SIG-M5 treated with dmso at 0.1 percent for 504 hours (cell line): ENCODE measurements around the gene CCL7.

Experiments used
- DNase-seq: peaks from one replicate; lab custom pipeline; 2025; ENCODE audit not compliant: unreplicated experiment; lab: John Stamatoyannopoulos, UW

The CCL7 gene

DNA sequence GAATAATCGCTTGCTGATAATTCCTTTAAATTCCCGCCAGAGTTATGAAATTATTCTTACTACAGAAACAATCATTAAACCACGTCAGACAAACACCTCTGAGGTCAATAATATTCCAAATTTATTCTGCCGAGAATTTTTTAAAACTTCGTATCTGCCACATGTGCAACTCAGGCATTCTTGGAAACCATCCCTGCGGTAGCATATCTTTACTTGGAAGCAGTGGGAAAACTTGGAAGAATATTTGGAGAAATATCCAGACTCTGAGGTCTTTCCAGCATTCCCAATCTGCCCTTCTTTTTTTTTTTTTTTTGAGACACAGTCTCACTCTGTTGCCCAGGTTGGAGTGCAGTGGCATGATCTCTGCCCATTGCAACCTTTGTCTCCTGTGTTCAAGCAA lies 13.6 kb downstream of the CCL7 start:
- no peak for DNase-seq

DNA sequence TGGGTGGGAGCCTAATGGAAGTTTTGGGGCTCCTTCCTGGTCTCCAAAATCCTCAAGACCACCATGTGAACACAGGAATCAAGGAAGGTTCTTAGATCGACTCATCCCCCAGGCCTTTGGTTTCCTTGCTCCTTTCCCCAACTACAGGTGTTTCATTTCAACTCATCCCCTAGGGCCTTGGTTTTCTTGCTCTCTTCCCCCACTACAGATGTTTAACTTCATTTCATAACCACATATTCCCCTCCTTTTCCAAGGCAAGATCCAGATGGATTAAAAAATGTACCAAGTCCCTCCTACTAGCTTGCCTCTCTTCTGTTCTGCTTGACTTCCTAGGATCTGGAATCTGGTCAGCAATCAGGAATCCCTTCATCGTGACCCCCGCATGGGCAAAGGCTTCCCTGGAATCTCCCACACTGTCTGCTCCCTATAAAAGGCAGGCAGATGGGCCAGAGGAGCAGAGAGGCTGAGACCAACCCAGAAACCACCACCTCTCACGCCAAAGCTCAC lies 15.3 kb downstream of the CCL7 start, which contains the start of gene CCL11:
Gene CCL11, plus strand, starts transcription at position 457 of the 507 bp plus-strand sequence. CDS start 67 bp downstream, outside the sequence.
- DNase-seq = no peak

DNA sequence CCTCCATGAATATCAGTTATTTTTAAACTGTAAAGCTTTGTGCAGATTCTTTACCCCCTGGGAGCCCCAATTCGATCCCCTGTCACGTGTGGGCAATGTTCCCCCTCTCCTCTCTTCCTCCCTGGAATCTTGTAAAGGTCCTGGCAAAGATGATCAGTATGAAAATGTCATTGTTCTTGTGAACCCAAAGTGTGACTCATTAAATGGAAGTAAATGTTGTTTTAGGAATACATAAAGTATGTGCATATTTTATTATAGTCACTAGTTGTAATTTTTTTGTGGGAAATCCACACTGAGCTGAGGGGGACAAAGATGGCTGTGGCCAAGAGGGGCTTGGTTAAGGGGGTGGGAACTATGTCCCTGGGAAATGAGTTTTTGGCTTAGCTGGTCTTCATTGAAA lies 17.9 kb downstream of the CCL7 start:
- no peak for DNase-seq

DNA sequence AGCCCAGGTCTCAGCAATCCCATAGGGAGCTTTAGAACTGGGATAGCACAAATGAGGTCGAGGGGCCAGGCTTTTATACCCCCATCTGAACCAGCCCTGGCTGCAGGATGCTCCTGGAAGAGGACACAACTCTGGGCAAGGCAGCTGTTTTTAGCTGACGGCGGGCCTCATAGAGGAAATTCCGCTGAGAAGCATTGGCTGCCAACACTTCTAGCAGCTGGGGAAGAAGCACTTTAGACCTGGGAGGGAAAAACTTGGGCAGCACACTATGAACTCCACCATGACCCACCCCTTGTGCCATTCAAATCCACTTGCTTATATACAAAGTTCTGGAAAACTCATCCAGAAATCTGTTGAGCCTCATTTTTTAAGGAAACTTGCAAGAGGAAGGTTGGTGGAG lies 20.6 kb downstream of the CCL7 start:
- no peak for DNase-seq

DNA sequence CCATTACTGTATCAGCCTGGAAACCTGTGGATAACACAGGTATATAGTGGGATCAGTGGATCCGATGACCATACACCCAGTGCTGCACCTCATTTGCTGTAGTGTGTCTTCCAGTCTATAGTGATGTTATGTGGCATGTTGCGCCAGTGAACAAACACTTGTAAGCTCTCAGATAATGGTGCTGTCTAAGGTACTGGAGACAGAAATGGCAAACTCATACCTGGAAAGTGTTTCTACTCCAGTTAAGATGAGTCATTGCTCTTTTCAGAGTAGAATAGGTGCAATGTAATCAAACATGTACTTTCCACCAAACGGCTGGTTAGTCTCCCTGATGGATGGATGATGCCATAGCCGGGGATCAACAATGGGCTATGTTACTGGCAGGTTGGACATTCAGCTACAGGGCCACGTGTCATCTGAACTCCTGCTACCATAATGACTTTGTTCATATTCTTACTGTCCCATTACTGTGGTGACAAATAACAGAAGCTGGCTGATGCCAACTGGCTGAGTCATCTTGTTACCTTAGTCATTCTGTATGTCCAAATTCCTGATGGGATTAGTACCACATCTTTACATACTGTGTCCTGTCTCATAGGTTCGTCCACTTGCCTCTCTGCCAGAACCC lies 21.8 kb downstream of the CCL7 start:
- DNase-seq = no peak

DNA sequence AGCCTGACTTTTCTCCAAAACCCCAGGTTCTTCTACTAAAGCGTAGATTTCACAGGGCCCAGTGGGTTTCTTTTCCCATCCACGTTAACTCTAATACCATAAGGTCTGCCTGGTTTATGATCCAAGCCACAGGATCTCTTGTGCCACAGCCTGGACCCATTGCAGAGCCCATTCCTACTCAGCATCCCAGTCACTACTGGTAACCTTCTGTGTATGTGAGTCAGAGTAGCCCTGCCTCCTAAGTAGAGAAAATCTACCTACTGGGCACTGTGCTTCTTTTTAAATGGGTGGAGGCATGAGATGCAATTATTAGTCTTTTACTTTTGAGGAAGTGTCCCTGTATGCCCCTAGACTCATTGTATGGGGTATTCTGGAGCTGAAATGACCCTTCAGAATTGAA lies 29.0 kb downstream of the CCL7 start:
- DNase-seq = no peak

DNA sequence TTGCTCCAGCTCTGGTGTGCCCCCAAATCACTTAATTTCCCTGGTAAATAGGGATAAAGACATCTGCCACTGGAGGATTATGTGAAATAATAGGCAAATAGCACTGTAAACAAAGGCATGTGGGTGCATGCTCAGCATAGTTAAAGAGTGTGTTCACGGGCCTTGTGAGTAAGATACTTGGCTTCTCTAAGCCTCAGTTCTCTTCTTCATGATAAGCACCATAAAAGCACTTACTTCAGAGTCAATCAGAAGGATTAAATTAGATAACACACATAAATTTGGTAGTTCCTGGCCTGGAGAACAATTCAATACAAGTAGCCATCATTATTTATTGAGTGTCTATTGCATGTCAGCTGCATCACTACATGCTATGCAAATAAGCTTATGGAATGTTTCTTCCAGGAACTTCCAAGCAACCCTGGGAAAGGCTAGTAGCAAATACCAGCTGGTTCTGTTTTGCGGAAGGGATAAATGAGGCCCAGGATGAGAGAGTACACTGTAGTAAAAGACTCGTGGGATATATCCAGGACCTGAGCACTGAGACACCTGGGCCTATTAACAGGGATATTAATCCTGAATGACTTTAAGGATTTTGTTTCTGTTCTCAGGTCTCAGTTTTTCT lies 30.0 kb downstream of the CCL7 start:
- no peak for DNase-seq

DNA sequence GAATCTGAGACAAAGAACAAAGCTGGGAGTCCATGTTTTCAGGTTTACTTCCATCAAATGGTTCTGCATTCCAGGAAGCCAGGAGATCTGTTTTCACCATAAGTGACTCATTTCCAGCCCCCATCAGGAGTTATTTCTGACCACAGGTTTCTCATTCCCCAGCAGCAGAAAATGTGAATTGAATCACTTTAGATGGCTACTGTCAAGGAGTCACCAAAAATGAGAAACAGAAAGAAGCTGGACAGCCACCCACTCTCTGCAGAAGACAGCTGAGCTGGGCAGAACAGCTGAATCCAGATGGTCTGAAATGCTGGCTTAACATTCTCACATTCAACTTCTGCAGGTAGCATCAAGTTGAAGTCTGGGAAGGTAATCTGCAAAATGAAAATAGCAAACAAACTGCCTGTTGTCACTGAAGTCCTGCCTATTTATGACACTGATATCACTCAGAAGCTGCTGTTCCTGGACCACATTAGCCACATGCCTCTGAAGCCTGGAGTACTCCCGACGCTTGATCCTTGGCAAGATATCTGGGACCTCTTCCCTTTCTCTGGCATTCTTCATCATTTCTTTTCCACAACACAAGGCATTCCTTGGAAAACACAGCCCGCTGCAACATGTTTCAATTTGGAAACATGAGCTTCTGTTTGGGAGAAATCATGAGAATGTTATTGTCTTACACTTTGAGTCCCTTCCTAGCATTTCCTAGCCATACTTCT lies 30.8 kb downstream of the CCL7 start:
- DNase-seq = no peak

DNA sequence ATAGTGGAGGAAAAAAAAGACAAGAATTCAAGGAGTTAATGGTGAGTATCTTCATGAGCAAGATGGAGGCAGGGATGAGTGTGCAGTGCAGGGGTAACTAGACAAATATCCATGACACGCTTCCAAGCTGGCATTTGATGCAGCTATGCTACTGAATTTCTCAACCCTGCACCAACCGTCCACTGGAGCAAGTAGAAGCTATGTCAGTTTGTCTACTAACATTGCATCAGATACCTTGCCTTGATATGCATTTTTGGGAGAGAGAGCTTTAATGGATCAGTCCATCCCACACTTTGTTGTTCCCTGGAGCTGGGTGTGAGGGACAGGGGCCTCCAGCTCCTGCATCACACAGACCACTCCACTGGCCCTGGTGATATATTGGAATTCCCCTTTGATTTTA lies 32.0 kb downstream of the CCL7 start:
- no peak for DNase-seq

DNA sequence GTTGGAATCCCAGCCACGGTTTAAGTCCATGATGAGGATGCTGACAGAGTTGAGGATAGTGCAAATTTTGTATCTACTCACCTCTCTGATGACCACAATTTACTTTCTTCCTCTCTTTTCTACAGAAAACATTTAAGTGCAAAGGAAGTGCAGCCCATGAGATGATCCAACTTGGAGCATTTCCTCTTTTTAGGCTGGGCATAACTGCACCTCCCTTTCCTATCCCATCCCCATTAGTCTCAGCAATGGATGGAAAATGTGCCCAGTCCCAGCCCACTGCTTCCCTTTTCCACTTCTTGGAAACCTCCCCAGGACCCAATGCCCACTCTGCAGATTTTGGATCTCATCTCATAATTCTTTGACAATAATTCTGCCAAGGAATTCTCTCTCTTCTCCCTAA lies 32.6 kb downstream of the CCL7 start:
- no peak for DNase-seq

DNA sequence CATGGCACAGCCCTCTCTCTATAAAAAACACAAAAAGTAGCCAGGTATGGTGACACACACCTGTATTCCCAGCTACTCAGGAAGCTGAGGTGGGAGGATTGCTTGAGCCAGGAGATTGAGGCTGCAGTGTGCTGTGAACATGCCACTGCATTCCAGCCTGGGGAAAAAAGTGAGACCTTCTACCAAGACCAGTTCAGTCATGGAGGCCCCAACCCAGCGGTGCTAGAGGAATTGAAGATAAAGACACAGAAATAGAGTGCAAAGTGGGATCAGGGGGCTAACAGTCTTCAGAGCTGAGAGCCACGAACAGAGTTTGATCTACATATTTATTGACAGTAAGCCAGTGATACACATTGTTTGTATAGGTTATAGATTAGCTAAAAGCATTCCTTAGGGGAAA lies 33.6 kb downstream of the CCL7 start:
- DNase-seq = no peak

DNA sequence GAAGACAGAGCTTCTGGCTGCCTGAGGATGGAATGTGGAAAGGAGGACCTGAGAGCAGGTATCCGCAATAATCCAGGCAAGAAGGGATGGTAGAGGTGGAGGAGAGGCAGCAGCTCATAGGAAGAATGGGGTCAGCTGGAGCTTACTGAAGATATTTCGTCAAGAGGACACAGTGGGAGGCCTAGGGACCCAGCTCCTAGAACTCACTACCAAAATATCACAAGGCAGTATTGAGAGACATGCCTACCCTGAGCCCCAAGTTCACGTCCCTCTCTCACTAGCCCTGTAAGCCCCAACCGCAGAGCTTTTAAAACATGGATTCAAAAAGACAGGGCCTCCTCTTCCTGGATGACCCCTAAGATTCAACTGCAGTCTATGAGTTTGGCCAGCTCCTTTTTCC lies 35.0 kb downstream of the CCL7 start:
- DNase-seq = no peak

DNA sequence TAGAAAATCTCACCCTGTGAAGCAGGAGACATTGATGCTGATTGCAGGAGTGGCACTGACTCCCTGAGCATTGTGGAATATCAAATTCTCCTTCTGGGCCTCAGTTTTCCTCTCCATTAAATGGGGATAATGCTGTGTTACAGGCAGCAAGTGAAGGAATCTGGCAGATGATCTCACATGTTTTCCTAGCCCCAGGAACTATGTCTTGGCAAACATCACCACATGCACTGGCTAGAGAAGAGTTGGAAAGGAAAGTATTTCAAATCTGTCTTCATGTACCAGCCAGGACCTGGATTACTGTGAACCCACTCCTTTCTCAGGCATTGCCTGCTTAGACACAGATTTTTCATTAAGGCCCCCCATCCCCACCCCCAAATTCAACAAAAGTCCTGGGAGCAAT lies 35.6 kb downstream of the CCL7 start:
- no peak for DNase-seq

DNA sequence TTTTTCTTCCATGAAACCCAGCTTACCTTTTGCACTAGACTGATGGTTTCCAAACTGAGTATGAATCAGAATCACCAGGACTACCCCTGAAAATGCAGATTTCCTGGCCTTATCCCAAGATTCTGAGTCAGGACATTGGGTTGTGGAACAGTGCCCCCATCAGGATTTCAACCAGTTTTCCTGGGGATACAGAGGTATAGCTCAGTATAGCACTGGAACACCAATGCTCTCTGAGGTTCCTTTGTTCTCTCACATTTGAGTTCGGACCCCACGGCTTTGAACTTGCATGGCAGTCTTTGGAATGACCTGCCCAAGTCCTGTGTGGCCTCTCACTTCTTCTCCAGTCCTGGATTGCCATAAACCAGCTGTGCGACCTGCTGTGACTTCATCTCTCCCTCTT lies 36.4 kb downstream of the CCL7 start:
- DNase-seq = no peak

DNA sequence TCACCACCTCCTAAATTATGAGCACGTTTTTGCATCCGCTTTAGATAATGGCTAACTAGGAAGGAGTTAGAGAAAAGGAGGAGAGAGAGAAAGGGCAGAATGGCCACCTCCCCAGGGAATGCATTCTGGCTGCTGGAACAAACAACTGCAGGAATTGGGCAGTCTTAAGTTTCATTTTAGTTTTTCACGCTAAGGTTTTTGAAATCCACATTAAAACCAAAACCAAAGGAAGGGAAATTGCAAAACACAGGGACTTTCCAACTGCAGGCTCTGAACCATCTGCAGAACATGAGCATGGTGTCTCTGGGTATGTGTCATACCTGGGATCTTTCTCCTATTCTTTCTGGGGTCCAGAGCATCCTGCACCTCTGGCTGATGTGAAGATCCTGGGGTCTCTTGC lies 37.1 kb downstream of the CCL7 start:
- no peak for DNase-seq

DNA sequence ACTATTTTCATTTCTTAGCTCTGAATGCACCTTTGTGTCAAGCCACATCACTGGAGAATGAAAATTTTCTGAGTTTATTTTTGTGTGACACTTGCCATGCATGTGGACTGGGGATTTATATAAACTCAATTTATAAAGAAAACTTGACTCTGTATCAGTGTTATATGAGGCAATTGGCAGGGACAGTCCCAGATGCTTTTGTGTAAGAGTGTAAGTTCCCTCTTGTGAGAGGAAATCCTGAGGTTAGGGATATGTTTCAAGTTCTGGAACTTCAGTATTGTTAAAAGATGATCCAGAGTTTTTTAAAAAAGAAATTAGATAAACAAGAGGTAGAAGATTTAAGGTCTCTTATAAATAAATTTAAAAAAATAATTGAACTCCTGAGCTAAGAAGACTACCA lies 38.4 kb downstream of the CCL7 start:
- DNase-seq = no peak

DNA sequence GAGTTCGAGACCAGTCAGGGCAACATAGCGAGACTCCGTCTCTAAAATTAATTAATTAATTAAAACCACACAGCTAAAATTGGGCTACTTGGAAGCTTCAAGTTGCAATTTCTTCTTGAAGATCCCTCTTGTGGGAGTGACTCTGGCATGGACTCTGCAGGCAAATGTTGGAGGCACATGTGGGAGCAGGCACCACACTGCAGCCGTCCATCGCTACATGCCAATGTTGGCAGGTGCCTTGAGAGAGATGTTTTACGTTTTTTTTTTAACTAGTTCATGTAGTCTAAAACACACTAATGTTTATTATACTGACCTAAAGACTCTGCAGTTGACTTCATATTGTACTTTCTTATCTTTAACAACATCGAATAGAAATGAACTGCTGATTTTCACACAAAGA lies 41.3 kb downstream of the CCL7 start:
- DNase-seq = no peak

DNA sequence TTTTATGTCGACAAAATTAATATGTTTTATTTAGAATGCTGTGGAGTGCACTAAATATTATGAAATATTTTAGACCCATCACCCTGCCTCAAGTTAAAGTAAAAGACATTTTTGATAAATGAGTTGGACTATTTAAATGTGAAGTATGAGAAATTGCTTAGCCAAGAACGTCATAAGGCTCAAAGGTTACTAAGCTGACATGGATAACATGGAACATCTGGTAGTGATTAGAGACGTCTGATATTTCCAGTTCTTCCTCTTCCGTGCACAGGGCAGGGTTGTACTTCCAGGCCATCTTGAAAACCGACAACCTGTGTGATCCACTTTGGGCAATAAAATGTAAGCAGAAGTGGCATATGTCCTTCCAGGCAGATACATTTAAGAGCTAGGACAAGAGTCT lies 42.1 kb downstream of the CCL7 start:
- DNase-seq = no peak

DNA sequence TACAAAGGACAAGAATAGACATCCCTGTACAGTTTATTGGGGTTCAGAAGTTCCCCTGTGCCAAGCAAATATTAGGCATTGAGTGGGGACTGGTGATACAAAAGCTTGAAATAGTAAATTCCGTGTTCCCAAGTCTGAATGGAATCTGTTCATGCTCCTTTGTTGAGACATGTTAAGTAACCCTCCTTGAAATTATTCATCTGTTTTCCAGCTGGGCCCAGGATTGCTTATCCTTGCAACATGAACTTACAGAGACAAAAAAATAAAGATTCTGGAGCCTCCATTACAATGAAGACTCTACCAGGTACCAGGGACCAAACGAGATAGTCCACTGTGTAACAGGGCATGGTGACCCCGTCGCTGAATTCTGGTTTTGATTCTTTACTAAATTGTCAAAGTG lies 43.1 kb downstream of the CCL7 start:
- no peak for DNase-seq

DNA sequence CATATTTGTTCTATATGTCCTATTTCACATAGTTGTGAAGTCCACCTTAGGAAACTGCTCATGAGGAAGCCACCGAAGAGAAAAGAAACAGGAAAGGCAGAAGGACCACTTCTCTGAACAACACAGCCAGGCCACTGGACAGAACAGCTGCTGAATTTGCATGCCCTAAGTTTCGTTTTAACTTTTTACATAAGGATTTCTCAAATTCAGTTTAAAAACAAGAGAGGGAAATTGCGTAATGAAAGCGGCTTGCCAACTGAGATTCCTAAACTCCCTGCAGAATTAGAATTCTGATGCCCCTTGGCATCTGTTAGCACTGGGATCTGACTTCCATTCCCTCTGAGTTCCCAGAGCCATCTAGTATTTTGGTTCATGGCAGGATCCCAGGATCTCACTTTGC lies 44.3 kb downstream of the CCL7 start:
- DNase-seq = peak; percentile 19

DNA sequence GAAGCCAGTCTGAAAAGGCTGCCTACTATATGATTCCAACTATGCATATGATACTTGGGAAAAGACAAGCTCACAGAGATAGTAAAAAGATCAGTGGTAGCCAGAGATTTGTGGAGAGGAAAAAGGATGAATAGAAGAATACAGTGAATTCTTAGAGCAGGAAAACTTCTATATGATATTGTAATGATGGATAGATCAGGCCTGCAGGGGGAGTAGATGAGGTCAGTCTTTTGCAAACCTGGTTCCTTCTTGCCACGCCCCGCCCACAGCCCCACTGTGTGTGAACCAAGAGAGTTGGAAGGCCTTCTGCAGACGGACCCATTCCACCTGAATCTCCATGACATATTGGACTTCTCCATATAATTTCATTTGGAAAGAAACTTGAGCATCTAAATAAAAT lies 48.5 kb downstream of the CCL7 start:
- DNase-seq = peak; percentile 42

DNA sequence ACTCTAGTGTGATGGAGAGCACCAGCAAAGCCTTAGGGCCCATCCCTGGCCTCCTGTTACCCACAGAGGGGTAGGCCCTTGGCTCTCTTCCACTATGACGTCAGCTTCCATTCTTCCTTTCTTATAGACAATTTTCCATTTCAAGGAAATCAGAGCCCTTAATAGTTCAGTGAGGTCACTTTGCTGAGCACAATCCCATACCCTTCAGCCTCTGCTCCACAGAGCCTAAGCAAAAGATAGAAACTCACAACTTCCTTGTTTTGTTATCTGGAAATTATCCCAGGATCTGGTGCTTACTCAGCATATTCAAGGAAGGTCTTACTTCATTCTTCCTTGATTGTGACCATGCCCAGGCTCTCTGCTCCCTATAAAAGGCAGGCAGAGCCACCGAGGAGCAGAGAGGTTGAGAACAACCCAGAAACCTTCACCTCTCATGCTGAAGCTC lies 49.0 kb downstream of the CCL7 start, which contains the start of gene CCL8:
Gene CCL8, plus strand, starts transcription at position 397 of the 445 bp plus-strand sequence. CDS start 67 bp downstream, outside the sequence.
- DNase-seq = no peak
